Activated B cell treated with CpG ODN at 0.5 μM for 24 hours (primary cell): ENCODE measurements around the gene TWF2. TPM values are rescaled to one million over a fixed set of nuclear protein-coding genes. Genes with fewer than 3 reads are reported as not detected.
"Not testable (repeated sequence)": the region's sequence is repeated elsewhere in the genome, so short reads cannot be mapped to it uniquely, and the experiment has no call there.

Experiments used
- ATAC-seq: fragments of 200-7000 bp; cut with Tn5 transposase; one replicate; pipeline ENCODE4 v1.10.0; 2021; ENCODE audit warnings: low read depth, mild to moderate bottlenecking, moderate library complexity
- CTCF ChIA-PET: fragments of 350-600 bp; sonication (Branson Sonifier 250); formaldehyde crosslinking; loops from one replicate; lab custom pipeline; 2021; ENCODE audit warnings: antibody characterized with exemption; lab: Charles Lee
- POLR2A ChIA-PET: fragments of 350-600 bp; sonication (Branson Sonifier 250); formaldehyde crosslinking; loops from one replicate; lab custom pipeline; 2021; ENCODE audit warnings: antibody characterized with exemption; lab: Charles Lee
- DNase-seq: peaks from one replicate; pipeline ENCODE4 v3.0.0; 2022
- H3K27ac Mint-ChIP-seq: one replicate; pipeline ENCODE4 v1.8.0; 2020; ENCODE audit warnings: mixed read lengths
- H3K27me3 Mint-ChIP-seq: one replicate; pipeline ENCODE4 v1.8.0; 2021; ENCODE audit warnings: mixed read lengths
- H3K36me3 Mint-ChIP-seq: one replicate; pipeline ENCODE4 v1.8.0; 2021; ENCODE audit warnings: low read depth, mixed read lengths
- H3K4me1 Mint-ChIP-seq: one replicate; pipeline ENCODE4 v1.8.0; 2021; ENCODE audit warnings: mixed read lengths
- H3K4me3 Mint-ChIP-seq: one replicate; pipeline ENCODE4 v1.8.0; 2020; ENCODE audit warnings: mild to moderate bottlenecking, mixed read lengths
- H3K9me3 Mint-ChIP-seq: one replicate; pipeline ENCODE4 v1.8.0; 2020; ENCODE audit warnings: mixed read lengths
- intact Hi-C: fragments of 100-400 bp; cut with micrococcal nuclease; formaldehyde crosslinking; loops from one replicate; pipeline ENCODE4 v1.15.1; 2024
- total RNA-seq: library from RNA; stranded (reverse); gene quantifications from 2 replicates; pipeline ENCODE4 v1.2.3, GENCODE V29; 2022
- TF ChIP-seq, protein P1 (sequence below): fragments of 200-600 bp; IDR thresholded peaks from one replicate; pipeline ENCODE4 v1.8.0; 2022; ENCODE audit warnings: antibody characterized with exemption, mild to moderate bottlenecking

TWF2 gene
- total RNA-seq, 1 donor from 2014 or later, result 74.1 TPM

DNA sequence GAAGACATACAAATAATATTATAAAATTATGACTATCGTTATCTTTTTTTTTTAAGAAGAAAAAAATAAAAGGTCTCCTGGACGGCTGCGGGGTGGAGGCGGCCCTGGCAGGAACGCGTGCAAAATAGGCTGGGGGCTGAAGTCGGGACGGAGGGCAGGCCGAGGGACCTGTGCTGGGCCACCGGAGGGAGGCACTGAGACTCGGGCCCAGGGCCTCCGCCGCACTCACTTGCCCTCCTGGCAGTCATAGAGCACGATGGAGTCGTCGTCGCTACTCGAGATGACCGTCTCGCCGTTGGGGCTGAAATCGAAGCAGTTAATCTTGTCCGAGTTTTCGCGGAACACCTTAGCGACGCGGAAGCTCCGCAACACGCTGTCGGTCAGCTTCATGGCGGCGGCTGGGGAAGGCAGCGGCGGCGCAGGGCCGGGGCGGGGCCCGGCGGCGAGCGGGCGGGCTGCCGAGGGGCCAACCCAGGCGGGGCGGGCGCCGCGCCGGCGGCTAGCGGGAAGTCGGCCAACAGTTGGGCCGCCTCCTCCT lies 39.1 kb upstream of the TWF2 start:
- ATAC-seq, result peak; percentile 72
- Mint-ChIP-seq H3K4me1 (peaks cover 60% of the 10 kb centered on the region), H3K9me3 (no peaks in the 10 kb centered on the region), H3K27ac (peak overlapping the region; percentile 98), H3K36me3 (peaks cover 44% of the 10 kb centered on the region), H3K4me3 (peak overlapping the region; percentile 99), H3K27me3 (no peaks in the 10 kb centered on the region)
- no peak for DNase-seq
- ChIA-PET POLR2A (interaction anchor here (0.6 to 6.1 kb wide), 22 partner anchors 10 to 1711 kb away, joined by 3 to 111 read pairs (median 7); partner anchors contain the start of genes C3orf18, DNAH1, GLYCTK and POC1A), CTCF (interaction anchor here (0.9 to 6.0 kb wide), 14 partner anchors 11 to 222 kb away, joined by 3 to 48 read pairs (median 4); partner anchors contain the start of genes TLR9 and TWF2)
- TF ChIP-seq, protein P1, sequence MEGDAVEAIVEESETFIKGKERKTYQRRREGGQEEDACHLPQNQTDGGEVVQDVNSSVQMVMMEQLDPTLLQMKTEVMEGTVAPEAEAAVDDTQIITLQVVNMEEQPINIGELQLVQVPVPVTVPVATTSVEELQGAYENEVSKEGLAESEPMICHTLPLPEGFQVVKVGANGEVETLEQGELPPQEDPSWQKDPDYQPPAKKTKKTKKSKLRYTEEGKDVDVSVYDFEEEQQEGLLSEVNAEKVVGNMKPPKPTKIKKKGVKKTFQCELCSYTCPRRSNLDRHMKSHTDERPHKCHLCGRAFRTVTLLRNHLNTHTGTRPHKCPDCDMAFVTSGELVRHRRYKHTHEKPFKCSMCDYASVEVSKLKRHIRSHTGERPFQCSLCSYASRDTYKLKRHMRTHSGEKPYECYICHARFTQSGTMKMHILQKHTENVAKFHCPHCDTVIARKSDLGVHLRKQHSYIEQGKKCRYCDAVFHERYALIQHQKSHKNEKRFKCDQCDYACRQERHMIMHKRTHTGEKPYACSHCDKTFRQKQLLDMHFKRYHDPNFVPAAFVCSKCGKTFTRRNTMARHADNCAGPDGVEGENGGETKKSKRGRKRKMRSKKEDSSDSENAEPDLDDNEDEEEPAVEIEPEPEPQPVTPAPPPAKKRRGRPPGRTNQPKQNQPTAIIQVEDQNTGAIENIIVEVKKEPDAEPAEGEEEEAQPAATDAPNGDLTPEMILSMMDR, result no peak
- intact Hi-C loops, result loop anchor here (1.0 to 5.0 kb wide), 10 partner anchors 9 to 276 kb away; partner anchors contain the start of genes GLYCTK, TLR9 and TWF2

DNA sequence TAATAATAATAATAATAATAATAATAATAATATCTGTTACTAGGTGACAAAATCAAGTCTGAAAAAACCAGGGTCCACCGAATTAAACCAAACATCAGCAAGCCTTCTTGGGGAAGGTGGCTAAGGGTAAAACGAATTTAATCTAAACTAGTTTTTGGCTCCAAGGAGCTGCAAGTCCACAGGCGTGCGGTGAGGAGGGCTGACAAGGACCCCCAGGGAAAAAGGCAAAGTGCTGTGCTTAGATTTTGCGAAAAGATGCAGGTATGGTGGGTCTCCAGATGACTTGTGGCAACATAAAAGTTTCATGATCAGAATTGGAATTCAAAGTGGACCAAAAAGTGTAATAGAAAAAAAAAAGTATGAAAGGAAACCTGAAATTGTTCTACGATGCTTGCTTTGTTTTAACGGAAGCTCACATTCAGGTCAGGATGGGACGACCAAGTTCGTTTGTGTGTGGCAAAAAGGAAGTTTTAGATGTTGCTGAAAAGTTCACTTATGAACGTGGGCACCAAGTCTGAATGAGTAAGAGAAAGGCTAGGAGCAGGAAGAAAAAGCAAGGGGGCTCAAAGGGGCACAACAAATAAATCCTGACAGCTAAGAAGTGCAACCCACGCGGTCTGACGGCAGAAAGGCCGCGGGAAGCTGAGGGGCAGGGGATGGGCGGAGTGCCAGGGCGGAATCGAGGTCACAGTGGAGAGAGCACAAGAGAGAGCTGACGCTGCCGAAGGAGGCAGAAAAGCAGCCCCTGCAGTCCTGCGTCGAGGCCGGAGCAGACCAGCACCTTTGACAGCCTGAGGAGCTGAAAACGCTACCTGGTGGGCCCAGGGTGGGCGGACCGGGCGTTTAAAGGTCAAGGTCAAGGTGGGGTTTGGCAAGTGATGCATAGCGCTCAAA lies 38.4 kb upstream of the TWF2 start:
- H3K4me3 Mint-ChIP-seq, result peak overlapping the region; percentile 99
- intact Hi-C loops, result loop anchor here (2.0 to 5.0 kb wide), 2 partner anchors 15 to 275 kb away; no protein-coding TSS in a partner anchor
- peak; percentile 51 for DNase-seq
- H3K36me3 Mint-ChIP-seq, result peaks cover 49% of the 10 kb centered on the region
- H3K9me3 Mint-ChIP-seq, result no peaks in the 10 kb centered on the region
- ChIA-PET POLR2A (interaction anchor here (0.6 to 6.1 kb wide), 15 partner anchors 9 to 123 kb away, joined by 3 to 111 read pairs (median 16); partner anchors contain the start of genes DNAH1, GLYCTK, POC1A and PPM1M), CTCF (interaction anchor here (0.8 to 6.0 kb wide), 12 partner anchors 12 to 64 kb away, joined by 3 to 48 read pairs (median 4); partner anchors contain the start of gene TWF2)
- TF ChIP-seq, protein P1, result no peak
- H3K4me1 Mint-ChIP-seq, result peaks cover 66% of the 10 kb centered on the region
- peak overlapping the region; percentile 98 for H3K27ac Mint-ChIP-seq
- ATAC-seq, result peak; percentile 30
- H3K27me3 Mint-ChIP-seq, result no peaks in the 10 kb centered on the region

DNA sequence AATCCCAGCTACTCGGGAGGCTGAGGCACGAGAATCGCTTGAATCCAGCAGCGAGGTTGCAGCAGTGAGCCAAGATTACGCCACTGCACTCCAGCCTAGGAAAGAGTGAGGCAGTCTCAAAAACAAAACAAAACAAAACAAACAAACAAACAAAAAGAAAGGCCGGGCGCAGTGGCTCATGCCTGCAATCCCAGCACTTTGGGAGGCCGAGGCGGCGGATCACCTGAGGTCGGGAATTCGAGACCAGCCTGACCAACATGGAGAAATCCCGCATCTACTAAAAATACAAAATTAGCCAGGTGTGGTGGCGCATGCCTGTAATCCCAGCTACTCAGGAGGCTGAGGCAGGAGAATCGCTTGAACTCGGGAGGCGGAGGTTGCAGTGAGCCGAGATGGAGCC lies 35.8 kb upstream of the TWF2 start:
- H3K36me3 Mint-ChIP-seq, result peaks cover 71% of the 10 kb centered on the region
- CTCF ChIA-PET, result not testable (repeated sequence)
- POLR2A ChIA-PET, result interaction anchor here (1.3 to 6.1 kb wide), 2 partner anchors 30 to 37 kb away, joined by 3 to 111 read pairs; partner anchors contain the start of gene TWF2

DNA sequence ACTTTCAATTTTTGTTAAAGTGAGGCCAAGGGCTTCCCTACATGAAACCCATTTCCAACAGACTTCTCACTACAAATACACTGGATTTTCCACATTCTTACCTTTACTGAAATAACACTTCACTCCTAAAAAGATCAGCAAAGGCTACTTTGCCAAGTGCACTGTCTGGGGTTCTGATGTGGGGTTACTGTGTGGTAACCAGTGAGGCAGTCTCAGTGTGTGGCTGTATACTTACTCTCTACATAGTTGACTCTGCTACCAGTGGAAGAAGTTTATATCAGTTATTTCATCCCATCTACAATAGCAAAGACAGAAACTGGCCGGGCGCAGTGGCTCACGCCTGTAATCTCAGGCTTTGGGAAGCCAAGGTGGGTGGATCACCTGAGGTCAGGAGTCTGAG lies 33.9 kb upstream of the TWF2 start:
- intact Hi-C loops, result no loop called here
- TF ChIP-seq, protein P1, result no peak
- DNase-seq (no peak), ATAC-seq (no peak)
- Mint-ChIP-seq H3K4me1 (peaks cover 95% of the 10 kb centered on the region), H3K9me3 (no peaks in the 10 kb centered on the region), H3K36me3 (peaks cover 79% of the 10 kb centered on the region), H3K4me3 (no peak overlapping the region), H3K27me3 (no peaks in the 10 kb centered on the region), H3K27ac (peak overlapping the region; percentile 37)
- ChIA-PET CTCF (interaction anchor here (1.8 kb wide), 1 partner anchor 52 kb away, joined by 10 read pairs; no protein-coding TSS in a partner anchor), POLR2A (interaction anchor here (1.1 to 2.2 kb wide), 3 partner anchors 14 to 33 kb away, joined by 3 to 11 read pairs (median 4); partner anchors contain the start of gene GLYCTK)

More for the DNA sequence above, 35.8 kb upstream of the TWF2 start:
- ATAC-seq, H3K27me3 Mint-ChIP-seq, H3K27ac Mint-ChIP-seq, DNase-seq, H3K9me3 Mint-ChIP-seq: not testable (repeated sequence)
- intact Hi-C loops, result loop anchor here (5.0 kb wide), 1 partner anchor 272 kb away; no protein-coding TSS in a partner anchor
- Mint-ChIP-seq H3K4me3 (peak overlapping the region; percentile 24), H3K4me1 (peaks cover 86% of the 10 kb centered on the region)

DNA sequence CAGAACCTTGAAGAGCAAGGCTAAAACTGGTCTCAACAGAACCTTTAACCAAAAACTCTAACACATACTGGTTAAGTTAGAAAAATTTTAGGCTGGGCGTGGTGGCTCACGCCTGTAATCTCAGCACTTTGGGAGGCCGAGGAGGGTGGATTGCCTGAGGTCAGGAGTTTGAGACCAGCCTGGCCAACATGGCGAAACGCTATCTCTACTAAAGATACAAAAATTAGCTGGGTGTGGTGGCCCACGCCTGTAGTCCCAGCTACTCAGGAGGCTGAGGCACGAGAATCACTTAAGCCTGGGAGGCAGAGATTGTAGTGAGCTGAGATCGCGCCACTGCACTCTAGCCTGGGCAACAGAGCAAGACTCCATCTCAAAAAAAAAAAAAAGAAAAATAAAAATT lies 33.2 kb upstream of the TWF2 start:
- H3K4me1 Mint-ChIP-seq, result peaks cover 94% of the 10 kb centered on the region
- ChIA-PET POLR2A (interaction anchor here (0.8 to 2.4 kb wide), 6 partner anchors 9 to 33 kb away, joined by 3 to 11 read pairs (median 7); partner anchors contain the start of genes GLYCTK, PPM1M and TWF2), CTCF (interaction anchor here (1.1 to 2.5 kb wide), 4 partner anchors 15 to 67 kb away, joined by 3 to 10 read pairs (median 6); partner anchors contain the start of gene GLYCTK)
- H3K9me3 Mint-ChIP-seq, DNase-seq, H3K4me3 Mint-ChIP-seq, ATAC-seq, H3K27me3 Mint-ChIP-seq, intact Hi-C loops: not testable (repeated sequence)
- H3K27ac Mint-ChIP-seq, result peak overlapping the region; percentile 69
- H3K36me3 Mint-ChIP-seq, result peaks cover 80% of the 10 kb centered on the region
